IMR-90 (cell line): ENCODE data around the gene TSPAN8.

Experiments
- BHLHE40 ChIP-seq: fragments of 150-350 bp; IDR thresholded peaks from 2 replicates; pipeline ENCODE4 v1.6.1; 2016; ENCODE audit warnings: mild to moderate bottlenecking, low read depth, low read length
- POLR2A ChIP-seq: IDR thresholded peaks from 2 replicates; pipeline ENCODE4 v1.6.1; 2012; ENCODE audit warnings: mild to moderate bottlenecking, low read depth, low read length
- RFX5 ChIP-seq: IDR thresholded peaks from 2 replicates; pipeline ENCODE4 v1.8.0; 2012; ENCODE audit warnings: low read depth, mild to moderate bottlenecking, low read length, moderate library complexity
- TF ChIP-seq, protein P1 (sequence below): conservative IDR thresholded peaks from 2 replicates; pipeline ENCODE4 v1.5.1; 2012; ENCODE audit warnings: mild to moderate bottlenecking, low read depth, low read length, improper control_type of control experiment
- TF ChIP-seq, protein P2 (sequence below): fragments of 150-350 bp; IDR thresholded peaks from 2 replicates; pipeline ENCODE4 v1.6.1; 2017; ENCODE audit warnings: mild to moderate bottlenecking, antibody characterized with exemption, low read length, low read depth

DNA sequence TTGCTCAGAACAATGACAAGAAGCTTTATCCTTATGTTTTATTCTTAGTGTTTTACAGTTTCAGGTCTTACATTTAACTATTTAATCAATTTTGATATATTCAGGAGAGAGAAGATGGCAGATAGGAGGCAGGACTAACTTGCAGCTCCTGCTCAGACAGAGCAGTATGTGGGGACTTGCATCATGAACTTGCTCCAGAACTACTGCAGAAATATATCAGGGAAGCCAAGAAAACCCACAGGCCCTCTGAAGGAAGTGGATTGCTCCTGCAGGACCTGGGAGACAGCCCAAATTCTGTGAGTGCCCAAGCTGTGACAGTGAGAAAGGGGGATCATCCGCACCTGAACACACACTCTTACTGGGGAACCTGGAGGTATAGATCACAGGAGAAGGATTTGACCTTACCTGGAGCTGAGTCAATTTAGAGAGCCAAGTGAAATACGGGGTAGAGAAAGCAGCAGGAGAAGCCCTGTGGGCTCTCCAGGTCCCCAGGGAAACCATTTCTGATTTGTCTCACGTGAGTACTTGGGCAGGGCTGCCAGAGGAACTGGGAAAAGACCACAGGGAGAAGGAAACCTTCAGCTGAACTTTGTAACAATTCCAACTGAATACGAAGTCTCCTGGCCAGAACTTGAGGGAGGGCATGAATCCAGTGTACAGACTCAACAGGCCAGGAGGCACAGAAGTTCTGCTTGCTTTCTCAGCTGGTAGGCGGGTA lies 28.9 kb upstream of the TSPAN8 start:
- TF ChIP-seq, protein P1, sequence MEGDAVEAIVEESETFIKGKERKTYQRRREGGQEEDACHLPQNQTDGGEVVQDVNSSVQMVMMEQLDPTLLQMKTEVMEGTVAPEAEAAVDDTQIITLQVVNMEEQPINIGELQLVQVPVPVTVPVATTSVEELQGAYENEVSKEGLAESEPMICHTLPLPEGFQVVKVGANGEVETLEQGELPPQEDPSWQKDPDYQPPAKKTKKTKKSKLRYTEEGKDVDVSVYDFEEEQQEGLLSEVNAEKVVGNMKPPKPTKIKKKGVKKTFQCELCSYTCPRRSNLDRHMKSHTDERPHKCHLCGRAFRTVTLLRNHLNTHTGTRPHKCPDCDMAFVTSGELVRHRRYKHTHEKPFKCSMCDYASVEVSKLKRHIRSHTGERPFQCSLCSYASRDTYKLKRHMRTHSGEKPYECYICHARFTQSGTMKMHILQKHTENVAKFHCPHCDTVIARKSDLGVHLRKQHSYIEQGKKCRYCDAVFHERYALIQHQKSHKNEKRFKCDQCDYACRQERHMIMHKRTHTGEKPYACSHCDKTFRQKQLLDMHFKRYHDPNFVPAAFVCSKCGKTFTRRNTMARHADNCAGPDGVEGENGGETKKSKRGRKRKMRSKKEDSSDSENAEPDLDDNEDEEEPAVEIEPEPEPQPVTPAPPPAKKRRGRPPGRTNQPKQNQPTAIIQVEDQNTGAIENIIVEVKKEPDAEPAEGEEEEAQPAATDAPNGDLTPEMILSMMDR: no peak
- TF ChIP-seq POLR2A: no peak
- no peak for TF ChIP-seq BHLHE40
- TF ChIP-seq, protein P2, sequence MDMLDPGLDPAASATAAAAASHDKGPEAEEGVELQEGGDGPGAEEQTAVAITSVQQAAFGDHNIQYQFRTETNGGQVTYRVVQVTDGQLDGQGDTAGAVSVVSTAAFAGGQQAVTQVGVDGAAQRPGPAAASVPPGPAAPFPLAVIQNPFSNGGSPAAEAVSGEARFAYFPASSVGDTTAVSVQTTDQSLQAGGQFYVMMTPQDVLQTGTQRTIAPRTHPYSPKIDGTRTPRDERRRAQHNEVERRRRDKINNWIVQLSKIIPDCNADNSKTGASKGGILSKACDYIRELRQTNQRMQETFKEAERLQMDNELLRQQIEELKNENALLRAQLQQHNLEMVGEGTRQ: no peak
- TF ChIP-seq RFX5: no peak
